ENCODE data around the gene PCDHGA1. TPM values are rescaled to one million over a fixed set of nuclear protein-coding genes. Genes with fewer than 3 reads are reported as not detected.

Gene PCDHGA1
- total and polyA plus RNA-seq, 9 of the 15 experiments (the other 6 are each of a cell fraction or from before 2014, with no cell fraction given), result 0.05 to 0.26 (median 0.18) TPM; not detected in 2

- H3K27ac ChIP-seq (ENCODE audit: extremely low read depth, low read depth, low read length), result no peak overlapping the region
- no peaks in the 10 kb centered on the region; the same call in 1 of the 2 replicates for H3K9me3 ChIP-seq (replicated peaks; ENCODE audit: control insufficient read depth, insufficient read depth, low read depth, low read length)
- POLR2A ChIA-PET, result no interaction called here
- no TSS peak for BruUV-seq (replicated peaks)
- in situ Hi-C loops (cut with MboI), result no loop called here
- no peaks in the 10 kb centered on the region for H4K20me1 ChIP-seq (replicated peaks; ENCODE audit: control insufficient read depth, insufficient read depth, low read length)
- no peaks in the 10 kb centered on the region for H3K9me1 ChIP-seq (ENCODE audit: control insufficient read depth, insufficient read depth, low read length)
- no peaks in the 10 kb centered on the region for H3K36me3 ChIP-seq (ENCODE audit: control insufficient read depth, insufficient read depth, low read length)
- peaks cover 0 to 20% of the 10 kb centered on the region in 2 experiments; a peak in 2 of 5 replicates for H3K4me1 ChIP-seq (replicated peaks in 1 of 2; ENCODE audit: control insufficient read depth in 2 of 2, insufficient read depth in 2 of 2, low read length in 2 of 2)
- DNase-seq (ENCODE audit: extremely low read depth in 1 of 4, low spot score in 3 of 4) (no peak), FAIRE-seq (no peak), ATAC-seq (no peak)
- WGBS (ENCODE audit: insufficient coverage, low coverage, missing lambda C conversion rate), result 45% methylated on average over 44 of the region's 64 CpGs
- intact Hi-C loops (cut with micrococcal nuclease), result loop anchor here (5.0 kb wide), 1 partner anchor 113 kb away; no protein-coding TSS in a partner anchor
- no peak overlapping the region for H3K9ac ChIP-seq (ENCODE audit: insufficient read depth in 1 of 2, low read depth in 2 of 2, low read length in 2 of 2)
- H3K79me2 ChIP-seq (ENCODE audit: control insufficient read depth, insufficient read depth, low read length), result no peaks in the 10 kb centered on the region
- TF ChIP-seq HDAC1 (IDR thresholded peaks at IDR 0.05) (no peak), ELK1 (CRISPR knock-in tag; IDR thresholded peaks at IDR 0.05) (no peak), NCOA6 (IDR thresholded peaks at IDR 0.05) (no peak), BDP1 (IDR thresholded peaks at IDR 0.05; ENCODE audit: insufficient read depth, insufficient read length) (no peak), ZBTB33 (CRISPR knock-in tag; IDR thresholded peaks at IDR 0.05) (peak; percentile 41; the same call in 1 of the 2 replicates), E2F6 (IDR thresholded peaks at IDR 0.05; ENCODE audit: borderline replicate concordance in 1 of 2, extremely low read depth in 1 of 2, insufficient read depth in 1 of 2, insufficient read length in 1 of 2, low read depth in 1 of 2, low read length in 1 of 2, poor library complexity in 1 of 2, severe bottlenecking in 1 of 2) (peak in 1 of 2 experiments; percentile 3), STAT5B (CRISPR knock-in tag; IDR thresholded peaks at IDR 0.05) (no peak)
- CTCF ChIA-PET (ENCODE audit: low intra/inter-chr PET ratio), result no interaction called here
- H3K4me3 ChIP-seq, result no peak overlapping the region
- H3K27me3 ChIP-seq (ENCODE audit: control insufficient read depth in 2 of 2, insufficient read depth in 2 of 2, low read length in 2 of 2), result peaks cover 7 to 31% of the 10 kb centered on the region in 2 experiments; a peak in 4 of 5 replicates
- H2AFZ ChIP-seq (ENCODE audit: low read depth, low read length), result no peak overlapping the region
- no peak overlapping the region for H3K4me2 ChIP-seq (ENCODE audit: insufficient read depth, low read length)
These were observed 79.4 kb downstream of the PCDHGA1 start for GRCh38 chr5:141409598-141410306.

All from K562 (cell line).